GM12878 (cell line): ENCODE results near the gene ADD1.

ENCODE experiments used
- EP300 ChIP-seq, 2 experiments: fragments of 150-350 bp in 1 of 2; IDR thresholded peaks; 2 replicates each; pipeline ENCODE4 v1.6.1; 2011 to 2012; ENCODE audit warnings: low read depth in 2 of 2, low read length in 2 of 2, borderline replicate concordance in 1 of 2, improper control_type of control experiment in 1 of 2, inconsistent platforms in 1 of 2; ENCODE audit not compliant: control insufficient read depth in 1 of 2
- PAX8 ChIP-seq: fragments of 450-650 bp; IDR thresholded peaks from 2 replicates; pipeline ENCODE4 v1.6.1; 2017; ENCODE audit warnings: mild to moderate bottlenecking, moderate library complexity
- POLR2A ChIP-seq: IDR thresholded peaks from 2 replicates; pipeline ENCODE4 v1.6.1; 2011; ENCODE audit warnings: low read depth, mild to moderate bottlenecking, low read length
- SMC3 ChIP-seq: IDR thresholded peaks from 2 replicates; pipeline ENCODE4 v1.6.1; 2011; ENCODE audit warnings: low read length, improper control_type of control experiment, borderline replicate concordance
- TARDBP ChIP-seq: IDR thresholded peaks from 2 replicates; pipeline ENCODE4 v1.6.1; 2016; ENCODE audit warnings: borderline replicate concordance

DNA sequence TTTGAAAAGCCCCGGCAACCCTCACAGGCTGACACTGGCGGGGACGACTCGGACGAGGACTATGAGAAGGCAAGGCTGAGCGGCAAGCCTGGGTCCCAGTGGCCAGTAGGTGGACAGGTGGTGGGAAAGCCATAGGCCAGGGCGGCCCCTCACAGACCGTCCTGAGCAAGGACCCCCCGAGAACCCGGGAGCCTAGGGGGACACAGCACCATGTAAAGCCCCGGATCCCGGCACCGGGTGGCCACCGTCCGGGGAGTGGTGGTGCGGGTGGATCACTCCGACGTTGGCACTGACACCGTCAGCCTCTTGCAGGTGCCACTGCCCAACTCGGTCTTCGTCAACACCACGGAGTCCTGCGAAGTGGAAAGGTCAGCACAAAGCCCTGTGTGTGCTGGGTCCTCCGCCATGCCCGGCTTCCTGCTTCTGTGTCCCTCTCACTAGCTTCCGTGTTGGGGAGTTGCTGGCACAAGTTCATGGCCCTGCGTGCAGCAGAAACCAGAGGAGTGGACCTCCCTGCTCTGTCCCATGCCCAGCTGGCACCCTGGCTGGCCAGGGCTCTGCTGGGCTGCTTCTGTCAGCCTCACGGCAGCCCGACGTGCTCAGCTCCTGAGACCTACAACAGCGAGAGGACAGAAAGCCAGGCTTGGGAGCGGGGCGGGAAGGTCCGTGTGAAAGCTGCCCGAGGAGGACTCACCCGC is 11.9 kb upstream of the ADD1 start:
- 0 out of 2 replicates have a peak, but pooled peaks have one; percentile 7 for TF ChIP-seq POLR2A
- TF ChIP-seq TARDBP, result no peak
- TF ChIP-seq PAX8, result no peak
- no peak for TF ChIP-seq SMC3
- TF ChIP-seq EP300 (IDR thresholded peaks at IDR 0.05; ENCODE audit: borderline replicate concordance in 1 of 2, control insufficient read depth in 1 of 2, low read depth in 2 of 2, low read length in 2 of 2), result no peak
